Suppressor macrophage treated with lipopolysaccharide for 1 hour (primary cell): ENCODE data around the gene ADAMTS2.

Source experiments
- DNase-seq, 3 donors: peaks; one replicate each; pipeline ENCODE4 v3.0.0-alpha.2; 2020 to 2022

ADAMTS2 gene

GRCh38 chr5:179191506-179192184 is 153.6 kb downstream of the ADAMTS2 start:
- no peak for DNase-seq

DNA sequence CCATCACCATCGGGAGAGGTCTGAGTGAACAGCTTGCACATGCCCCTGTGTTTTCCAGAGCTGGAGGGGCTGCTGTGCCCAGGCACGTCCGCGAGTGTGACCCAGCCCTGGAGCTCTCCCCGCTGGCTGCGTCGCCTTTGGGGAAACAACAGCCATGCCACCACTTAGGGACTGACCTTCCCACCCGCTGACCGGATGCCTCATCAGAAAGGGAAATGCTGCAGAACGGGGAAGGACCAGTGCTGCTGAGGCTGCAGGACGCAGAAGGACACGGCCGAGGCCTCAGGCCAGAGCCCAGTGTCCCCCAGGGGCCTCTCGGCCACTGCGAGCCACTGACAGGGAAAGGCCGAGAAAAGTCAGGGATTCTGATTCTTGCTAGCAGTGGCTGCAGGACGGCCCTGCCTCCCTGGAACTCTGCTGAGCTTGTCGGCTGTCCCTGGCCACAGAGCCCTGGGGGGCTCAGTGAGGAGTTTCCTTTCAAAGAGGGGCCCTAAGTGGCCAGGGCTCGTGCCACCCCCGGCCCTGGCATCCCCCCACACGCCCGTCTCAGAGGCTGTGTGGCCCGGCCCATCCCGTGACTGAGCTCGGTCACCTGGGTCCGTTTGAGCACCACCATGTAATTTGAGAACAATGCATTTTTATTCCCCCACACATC is 154.3 kb downstream of the ADAMTS2 start:
- no peak for DNase-seq

DNA sequence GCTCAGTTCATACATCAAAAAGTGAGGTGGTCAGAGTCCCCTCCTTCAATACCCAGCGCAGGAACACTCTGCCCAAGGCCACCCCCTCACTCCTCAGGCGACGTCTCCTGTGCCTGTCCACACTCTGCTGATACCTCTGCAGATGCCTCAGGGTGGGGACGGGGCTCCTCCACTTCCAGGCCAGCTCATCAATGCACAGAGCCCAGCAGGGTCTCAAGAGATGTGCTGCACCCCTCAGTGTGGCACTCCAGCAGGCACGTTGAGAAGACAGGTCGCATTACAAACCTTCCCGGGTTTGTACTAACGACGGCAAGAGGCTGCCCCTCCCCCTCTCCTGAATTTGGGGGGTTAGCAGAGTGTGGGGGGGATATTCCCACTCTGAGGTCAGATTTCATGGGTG is 156.6 kb downstream of the ADAMTS2 start:
- DNase-seq: no peak

DNA sequence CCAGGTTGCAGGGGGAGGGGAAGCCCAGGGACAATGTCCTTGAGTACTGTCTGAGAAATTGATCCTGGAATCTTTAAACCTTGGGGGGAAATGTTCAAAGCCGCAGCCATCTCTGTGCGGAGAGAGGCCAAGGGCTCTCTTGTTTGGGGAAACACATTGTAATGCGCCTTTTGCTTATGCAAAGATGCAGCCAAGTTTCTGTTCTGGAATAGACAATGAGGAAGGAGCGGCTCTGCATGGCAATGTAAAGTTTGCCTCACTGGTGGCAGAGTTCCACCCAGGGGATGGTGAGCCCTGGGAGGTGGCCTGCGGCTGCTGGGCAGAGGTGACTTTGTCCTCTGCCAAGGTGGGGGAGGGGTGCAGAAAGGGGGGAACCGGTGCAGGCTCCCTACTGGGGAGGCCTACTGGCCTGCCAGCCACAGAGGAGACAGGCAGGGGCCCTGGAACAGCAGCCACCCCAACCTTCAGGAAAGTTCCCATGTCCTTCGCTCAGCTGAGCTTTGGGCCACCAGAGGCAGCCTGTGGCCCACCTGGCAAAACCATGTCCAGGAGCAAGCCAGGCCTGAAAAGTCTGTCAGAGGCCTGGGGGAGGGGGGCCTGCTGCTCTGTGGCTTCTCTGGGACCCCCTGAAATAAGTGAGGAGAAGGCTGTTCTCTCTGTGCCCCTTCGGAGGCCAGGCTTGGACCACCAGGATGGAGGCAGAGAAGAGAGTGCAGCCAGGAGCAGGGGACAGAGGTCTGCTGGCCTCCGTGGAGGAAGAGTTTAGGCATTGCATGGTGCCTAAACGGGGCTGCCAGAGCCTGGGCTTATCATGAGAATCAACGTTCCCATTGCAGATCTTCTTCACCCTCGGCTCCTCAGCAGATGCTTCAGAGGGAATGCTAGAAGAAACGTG is 157.3 kb downstream of the ADAMTS2 start:
- no peak for DNase-seq

DNA sequence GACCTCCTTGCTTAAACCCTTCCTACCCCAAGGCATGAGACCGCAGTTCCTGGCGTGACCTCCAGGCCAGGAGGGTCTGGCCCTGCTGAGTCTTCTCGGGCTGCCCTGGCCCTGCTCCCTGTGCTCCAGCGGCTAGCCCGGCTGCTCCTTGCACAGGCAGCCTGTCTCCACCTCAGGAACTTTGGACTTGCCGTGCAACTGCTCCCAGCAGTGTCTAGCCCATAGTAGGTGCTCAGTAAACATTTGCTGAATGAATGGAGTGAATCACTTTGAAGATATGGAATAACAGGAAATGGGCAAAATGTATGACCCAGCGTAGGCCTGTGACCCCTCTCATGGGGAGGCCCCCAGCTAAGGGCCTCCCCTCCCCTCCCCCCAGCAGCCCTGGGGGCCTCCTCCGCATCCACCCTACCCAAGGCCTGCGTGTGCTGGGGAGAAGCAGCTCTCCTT is 158.0 kb downstream of the ADAMTS2 start:
- DNase-seq: no peak

- DNase-seq: no peak
Observed at GRCh38 chr5:179186801-179187200, 158.5 kb downstream of the ADAMTS2 start.

- DNase-seq: no peak
Observed at GRCh38 chr5:179185941-179186411, 159.3 kb downstream of the ADAMTS2 start.

GRCh38 chr5:179185256-179185940 is 159.9 kb downstream of the ADAMTS2 start:
- no peak for DNase-seq

DNA sequence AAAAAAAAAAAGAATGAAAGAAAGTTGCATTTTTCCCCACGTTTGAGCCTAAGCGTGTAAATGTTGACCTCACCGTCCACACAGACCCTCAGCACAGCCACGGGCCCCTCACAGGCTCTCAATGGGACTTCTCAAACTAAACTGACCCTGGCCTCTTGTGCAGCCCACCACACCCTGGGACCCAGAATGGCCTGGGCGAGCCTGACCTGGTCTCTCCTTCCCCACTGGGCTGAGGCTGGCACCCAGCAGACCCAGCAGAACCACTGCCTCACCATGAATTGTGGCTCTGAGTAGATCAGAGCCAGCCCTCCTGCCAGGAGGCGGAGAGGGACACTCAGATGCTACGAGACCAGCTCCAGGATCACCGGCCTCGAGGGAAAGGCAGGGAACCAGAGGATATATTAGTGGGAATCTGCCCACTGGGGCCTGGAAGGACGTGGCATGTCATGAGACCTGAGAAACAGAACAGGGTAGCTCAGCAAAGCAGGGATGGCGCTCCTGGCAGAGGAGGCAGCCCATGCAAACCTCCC is 160.7 kb downstream of the ADAMTS2 start:
- no peak for DNase-seq

DNA sequence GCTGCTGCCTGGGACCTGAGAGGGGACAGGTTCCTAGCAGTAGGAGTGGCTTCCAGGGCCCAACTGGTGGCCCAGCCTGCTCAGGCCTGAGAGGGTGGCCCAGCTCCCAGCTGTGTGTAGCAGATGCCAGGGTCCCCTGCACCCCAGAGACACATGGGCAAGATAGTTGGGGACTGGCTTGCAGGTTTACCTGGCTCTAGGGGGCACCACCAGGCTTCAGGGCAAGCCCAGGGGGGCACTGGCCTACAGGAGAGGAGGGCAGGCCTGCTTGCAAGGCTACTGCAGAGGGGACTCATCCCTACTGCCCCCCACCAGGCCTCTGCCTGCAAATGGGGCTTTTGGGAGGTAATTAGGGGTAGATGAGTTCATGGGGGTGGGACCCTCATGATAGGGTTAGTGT is 161.8 kb downstream of the ADAMTS2 start:
- no peak for DNase-seq

GRCh38 chr5:179182601-179183000 is 162.7 kb downstream of the ADAMTS2 start:
- DNase-seq: no peak

DNA sequence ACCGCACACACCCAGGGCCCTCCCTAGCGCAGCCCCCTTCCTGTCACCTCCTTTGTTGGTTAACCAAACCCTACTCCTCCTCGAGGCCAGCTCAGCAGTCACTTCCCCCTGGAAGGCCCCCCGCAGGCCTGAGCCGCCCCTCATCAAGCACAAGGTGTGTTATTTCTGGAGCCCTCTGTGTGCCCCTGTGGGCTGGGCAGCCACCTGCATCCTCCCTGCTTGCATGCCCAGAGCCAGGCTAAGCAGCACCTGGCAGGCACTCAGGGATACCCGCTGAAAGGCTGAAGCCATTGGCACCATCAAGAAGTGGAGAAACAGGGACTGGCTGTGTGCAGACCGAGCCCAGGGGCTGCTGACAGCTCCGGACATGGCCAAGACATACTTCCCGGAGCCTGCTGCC is 163.3 kb downstream of the ADAMTS2 start:
- no peak for DNase-seq

DNA sequence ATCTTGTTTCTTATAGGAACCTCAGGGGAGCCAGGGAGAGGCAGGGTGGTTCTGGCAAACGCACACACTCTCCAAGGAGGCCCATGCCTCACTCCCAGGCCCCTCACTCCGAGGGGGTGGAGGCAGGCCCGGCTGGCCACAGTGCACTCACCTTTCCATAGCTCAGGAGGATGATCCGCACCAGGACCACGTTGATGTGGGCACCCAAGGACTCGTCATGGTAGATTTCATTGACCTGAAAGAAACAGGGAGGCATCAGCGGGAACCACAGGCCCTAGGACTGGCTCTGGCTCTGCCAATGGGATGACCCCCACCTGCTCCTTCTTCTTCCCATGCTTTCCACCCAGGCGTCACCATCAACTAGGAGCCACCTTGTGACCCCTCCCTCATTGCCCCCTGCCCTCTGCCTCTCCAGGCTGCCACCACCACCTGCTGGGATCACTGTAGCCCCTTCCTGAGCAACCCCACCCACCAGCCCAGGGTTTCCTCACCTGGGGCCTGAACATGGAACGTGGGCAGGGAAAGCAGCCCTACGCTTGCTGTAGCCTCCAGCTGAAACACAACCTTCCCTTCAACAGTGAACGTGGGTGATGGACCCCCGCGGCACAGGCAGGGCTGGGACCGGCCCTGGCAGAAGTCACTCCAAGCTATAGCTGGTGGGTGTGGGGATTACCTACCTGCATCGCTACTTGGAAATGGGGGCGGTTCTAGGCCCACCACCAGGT is 164.2 kb downstream of the ADAMTS2 start:
- DNase-seq: no peak

DNA sequence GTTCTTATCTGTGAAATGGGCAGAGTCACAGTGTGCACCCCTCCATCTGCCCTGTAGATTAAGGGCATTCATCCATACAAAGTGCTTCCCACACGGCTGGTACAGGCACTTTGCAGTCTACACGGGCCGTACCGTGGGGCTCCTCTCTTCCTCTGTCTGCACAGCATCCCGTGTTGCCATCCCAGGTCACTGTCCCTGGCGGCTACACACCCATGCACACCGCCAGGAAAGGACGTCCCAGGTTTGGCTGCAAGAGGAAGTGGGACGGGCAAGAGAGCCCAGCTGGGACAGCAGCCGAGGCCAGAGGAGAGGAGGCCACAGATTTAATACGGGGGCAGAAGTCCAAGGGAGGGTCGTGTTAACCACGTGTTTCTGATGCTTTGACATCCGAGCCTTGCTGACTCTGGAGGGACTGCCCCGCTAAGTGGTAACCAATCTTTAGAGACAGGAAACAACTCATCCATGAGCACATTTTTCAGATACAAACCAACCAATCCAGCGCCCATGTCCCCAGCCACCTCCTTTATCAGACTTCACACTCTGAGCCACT is 165.1 kb downstream of the ADAMTS2 start:
- DNase-seq: no peak

DNA sequence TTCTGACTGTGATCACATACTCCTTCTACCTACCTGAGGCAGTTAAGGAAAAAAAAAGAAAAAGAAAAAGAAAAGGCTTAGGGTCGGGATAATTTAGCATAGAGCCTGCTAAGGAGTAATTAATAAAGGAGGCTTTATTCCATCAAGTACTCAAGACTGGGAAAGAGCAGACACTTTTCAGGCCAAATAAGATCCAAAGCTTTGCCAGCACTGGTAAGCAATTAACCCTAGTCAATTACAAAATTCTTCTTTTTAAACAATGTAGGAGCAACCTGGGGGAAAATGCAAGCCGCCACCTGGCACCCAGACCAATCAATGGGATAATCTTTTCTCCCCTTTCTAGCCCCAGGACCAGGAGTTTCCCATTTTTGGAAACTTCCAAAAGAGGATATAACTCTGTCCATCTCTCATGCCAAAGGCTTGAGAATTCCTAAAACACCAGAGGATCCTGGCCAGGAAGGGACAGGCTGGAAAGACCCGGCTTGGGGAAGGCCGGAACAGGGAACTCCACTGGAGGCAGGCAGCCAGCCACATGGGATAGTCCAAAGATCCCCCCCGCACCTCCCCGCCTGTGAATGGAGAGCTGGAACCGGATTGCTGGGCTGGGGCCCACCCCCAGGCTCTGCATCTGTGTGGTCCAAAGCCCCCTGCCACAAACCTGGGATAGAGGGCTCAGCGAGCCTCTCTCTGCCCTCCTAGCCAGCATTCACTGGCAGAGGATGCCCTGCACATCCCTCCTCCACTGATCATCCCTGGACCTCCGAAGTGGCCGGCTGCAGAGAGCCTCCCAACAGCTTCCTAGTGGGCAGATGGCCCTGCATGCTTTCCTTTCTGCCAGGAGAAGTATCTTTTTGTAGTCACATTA is 167.3 kb downstream of the ADAMTS2 start:
- no peak for DNase-seq

DNA sequence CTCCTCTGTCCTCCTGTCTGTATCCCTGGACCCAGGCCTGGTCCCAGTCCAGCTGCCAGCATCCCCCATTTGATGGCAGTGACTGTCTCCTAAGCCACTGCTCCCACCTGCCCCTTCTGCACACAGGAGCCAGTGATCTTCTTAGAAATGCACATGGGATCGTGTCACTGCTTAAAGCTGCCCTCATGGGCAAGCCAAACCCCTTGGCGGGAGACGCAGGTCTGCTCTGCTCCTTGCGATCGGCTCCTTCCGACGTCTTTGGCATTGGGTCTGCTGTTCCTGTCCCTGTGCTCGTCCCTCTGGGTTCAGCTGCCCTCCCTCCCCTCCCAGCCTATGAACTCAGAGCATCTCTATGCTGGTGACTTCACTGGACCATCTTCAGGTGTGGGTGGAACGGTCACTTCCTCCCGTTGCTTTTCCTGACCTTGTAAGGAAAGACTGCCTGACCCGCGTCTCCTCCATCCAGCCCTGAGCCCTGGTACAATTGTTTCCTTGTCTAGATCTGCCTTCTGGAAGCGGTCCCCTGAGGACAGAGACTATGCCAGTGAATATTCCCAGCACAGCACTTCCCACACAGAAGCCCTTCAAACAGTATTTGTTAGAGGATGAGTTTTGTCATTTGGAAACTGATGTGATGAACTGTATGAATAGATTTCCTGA is 168.6 kb downstream of the ADAMTS2 start:
- DNase-seq: no peak

DNA sequence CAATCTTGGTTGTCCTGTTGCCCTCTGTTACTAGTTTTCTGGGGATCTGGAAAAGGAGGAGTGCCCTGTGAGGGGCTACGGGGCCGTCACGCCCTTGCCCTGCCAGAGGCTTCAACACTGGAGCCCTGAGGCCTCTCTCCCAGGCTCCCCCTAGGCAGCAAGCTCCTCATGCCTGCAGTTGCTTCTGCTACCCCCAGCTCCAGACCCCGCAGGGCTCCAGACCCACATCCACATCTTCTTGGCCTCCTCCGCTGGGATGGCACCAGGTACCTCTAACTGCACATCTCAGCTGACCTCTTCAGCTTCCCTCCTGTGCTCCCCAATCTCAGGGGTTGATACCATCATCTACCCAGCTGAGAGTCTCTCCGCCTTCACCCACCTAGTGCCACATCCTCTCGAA is 169.1 kb downstream of the ADAMTS2 start:
- DNase-seq: no peak

GRCh38 chr5:179171816-179172745 is 173.2 kb downstream of the ADAMTS2 start:
- no peak for DNase-seq

GRCh38 chr5:179171251-179171815 is 173.9 kb downstream of the ADAMTS2 start:
- DNase-seq: no peak
